Brain pericyte (primary cell): ENCODE measurements around the gene AUTS2.

Source experiments
- DNase-seq: peaks from one replicate; pipeline ENCODE4 v3.0.0-alpha.2; 2012; ENCODE audit warnings: low read depth, low spot score

The AUTS2 gene

GRCh38 chr7:69968969-69969556 lies 370.8 kb downstream of the AUTS2 start:
- DNase-seq, result no peak

- DNase-seq, result no peak
These were observed 383.4 kb downstream of the AUTS2 start for GRCh38 chr7:69981646-69982045.

- DNase-seq, result no peak
These were observed 383.9 kb downstream of the AUTS2 start for GRCh38 chr7:69982197-69982596.

DNA sequence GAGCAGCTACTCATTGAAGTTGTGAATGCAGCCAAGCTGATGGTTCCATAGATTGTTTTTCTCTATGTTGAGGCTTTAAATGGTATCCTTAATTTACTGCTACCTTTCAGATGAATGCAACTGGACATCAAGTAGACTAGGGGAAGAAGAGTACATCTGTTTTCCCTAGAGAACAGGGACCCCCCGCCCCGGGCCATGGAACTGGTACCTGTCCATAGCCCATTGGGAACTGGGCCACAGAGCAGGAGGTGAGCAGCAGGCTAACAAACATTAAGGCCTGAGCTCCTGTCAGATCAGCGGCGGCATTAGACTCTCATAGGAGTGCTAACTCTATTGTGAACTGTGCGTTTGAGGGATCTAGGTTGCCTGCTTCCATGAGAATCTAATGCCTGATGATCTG lies 391.3 kb downstream of the AUTS2 start:
- DNase-seq, result no peak

GRCh38 chr7:69992938-69993337 lies 394.7 kb downstream of the AUTS2 start:
- DNase-seq, result no peak

DNA sequence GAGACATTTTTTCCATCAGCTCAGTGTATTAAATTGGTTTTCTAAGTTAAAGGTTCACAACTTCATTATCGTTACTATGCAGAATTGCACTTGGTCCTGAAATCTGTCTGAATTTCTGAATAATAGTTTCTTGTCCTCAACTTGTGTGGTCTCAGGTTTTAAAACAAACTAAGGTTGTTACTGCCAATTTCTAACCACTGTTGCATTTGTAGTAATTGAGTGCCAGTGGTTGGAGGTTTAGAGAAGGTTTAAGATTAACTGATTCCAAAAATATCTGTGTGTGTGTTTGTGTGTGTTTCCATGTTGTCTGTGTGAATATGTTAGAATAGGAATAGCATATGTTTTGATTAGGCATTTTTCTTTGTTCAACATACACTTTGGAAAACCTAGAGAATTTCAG lies 395.9 kb downstream of the AUTS2 start:
- no peak for DNase-seq

DNA sequence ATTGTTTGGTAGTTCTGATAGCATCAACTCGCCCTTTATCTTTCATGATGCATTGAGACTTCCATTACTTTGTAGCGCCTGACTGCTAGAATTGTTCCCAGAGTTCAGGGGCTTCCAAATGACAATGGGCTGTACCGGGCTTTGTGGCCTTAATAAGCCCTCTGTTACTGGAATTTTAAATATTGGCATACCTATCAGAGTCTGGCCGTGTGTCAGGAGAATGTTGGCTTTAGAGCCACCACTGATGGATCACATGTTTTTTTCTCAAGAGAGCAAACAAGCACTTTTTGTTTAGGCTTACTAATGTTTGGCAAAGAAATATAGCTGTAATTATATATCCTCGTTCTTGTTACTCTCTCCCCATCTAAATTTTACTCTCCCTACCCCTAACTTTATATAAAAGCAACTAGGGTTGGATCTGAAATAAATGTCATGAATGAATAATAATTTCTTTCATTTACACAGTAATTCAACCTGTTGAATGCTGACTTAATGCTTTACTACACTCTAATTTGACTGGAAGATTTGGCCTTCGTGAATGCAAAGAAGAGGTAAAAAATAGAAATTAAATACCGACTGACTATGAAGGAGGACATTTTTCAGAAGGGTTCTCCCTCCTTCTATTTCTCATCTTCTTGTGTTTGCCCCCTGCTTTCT lies 396.7 kb downstream of the AUTS2 start:
- no peak for DNase-seq

- DNase-seq, result no peak
These were observed 397.8 kb downstream of the AUTS2 start for GRCh38 chr7:69996121-69996520.

GRCh38 chr7:70000737-70001348 lies 402.6 kb downstream of the AUTS2 start:
- no peak for DNase-seq

DNA sequence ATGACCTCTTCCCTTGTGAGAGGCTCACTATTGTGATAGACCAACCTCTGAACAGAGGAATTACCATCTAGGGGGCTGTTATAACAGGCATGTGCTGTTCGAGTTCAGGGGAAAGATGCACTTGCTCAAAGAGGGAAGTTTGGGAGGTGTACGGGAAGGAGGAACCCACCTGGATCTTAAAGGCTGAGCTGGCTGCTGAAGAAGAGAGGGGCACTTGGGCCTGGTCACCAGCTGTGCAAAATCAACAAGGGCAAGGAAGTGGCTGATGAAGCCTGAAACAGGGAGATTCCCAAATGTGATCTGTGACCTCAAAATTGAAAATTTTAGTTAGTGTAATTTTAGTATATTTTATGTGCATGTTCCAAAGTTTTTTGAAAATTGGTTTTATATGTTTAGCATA lies 407.2 kb downstream of the AUTS2 start:
- DNase-seq, result no peak

DNA sequence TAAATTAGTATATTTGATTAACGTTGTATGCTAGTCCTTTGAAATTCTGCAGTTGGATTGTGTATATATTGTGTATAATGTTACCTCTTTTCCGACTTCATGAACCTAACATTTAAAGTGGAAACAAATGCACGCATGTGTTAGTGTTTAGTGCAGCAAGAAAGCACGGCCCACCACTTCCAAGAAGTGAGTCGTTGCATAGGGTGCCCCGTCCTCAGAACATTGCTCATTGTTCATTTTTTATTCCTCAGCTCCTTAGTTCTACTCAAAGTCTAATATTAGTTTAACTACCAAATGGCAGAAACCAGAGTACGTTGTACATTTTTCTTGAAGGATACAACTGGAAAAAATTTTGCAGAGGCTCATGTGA lies 407.6 kb downstream of the AUTS2 start:
- no peak for DNase-seq

GRCh38 chr7:70006261-70006920 lies 408.1 kb downstream of the AUTS2 start:
- no peak for DNase-seq

DNA sequence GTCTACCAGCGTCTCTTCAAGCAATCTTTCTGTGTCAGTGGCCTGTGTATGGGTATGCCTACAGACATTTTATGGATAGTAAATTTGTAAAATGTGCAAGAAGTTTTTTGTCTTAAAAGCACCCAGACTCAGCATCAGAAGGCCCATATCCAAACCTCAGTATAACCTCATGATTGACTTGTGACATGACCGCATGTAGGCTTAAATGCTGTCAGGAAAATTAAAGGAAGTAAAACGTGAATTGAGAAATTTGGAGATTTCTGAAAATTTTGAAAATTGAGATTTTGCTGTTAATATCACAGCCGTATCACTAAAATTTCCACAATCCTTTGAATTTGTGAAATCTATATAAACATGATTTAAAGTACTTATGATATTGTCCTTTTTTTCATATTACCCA lies 410.2 kb downstream of the AUTS2 start:
- DNase-seq, result no peak

- no peak for DNase-seq
These were observed 416.4 kb downstream of the AUTS2 start for GRCh38 chr7:70014472-70015177.

DNA sequence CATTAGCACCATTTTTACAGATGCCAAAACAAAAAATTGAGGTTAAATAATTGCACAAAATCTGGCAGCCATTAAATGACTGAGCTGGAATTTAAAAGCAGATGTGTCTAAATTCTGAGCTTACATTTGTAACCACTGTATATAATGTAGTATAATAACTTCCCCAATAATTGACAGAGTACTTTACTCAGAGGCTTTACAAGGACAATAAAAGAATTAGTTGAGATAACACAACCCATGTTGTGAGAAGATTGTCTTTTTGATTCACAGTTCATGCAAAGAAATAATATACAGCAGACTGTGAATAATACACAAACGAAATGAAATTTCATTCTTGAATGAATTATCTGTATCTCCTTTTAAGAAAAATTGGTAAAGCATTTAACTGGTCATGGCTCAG lies 417.1 kb downstream of the AUTS2 start:
- DNase-seq, result no peak

DNA sequence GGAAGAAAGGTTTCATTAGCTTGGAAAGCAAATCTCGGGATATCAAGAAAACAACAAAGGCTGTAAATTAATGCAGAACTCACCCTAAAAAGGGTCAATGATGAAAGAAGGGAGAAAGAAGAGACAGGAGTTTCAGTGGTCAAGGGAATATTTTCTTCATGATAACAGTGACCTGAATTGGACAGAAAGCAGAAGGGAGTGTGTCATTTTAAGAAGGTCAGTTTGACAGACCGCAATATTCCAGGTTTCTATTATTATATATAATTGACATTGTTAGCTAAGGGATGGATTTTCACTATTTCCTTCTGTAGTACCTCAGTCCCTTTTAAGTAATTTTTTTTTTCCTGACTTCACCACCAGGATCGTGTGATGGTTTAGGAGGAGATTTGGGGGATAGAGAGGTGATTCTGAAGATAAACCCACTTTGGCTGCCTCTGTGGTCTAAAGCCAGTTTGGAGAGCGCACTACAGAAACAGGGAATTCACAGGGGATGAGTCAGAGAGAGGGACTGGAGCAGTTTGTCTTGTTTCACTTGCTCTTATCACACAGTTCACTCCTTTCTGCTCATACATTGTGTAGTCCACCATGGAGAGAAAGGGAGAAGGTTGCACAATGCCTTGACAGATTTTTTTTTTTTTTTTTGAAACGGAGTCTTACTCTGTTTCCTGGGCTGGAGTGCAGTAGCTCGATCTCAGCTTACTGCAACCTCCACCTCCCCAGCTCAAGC lies 417.9 kb downstream of the AUTS2 start:
- no peak for DNase-seq

DNA sequence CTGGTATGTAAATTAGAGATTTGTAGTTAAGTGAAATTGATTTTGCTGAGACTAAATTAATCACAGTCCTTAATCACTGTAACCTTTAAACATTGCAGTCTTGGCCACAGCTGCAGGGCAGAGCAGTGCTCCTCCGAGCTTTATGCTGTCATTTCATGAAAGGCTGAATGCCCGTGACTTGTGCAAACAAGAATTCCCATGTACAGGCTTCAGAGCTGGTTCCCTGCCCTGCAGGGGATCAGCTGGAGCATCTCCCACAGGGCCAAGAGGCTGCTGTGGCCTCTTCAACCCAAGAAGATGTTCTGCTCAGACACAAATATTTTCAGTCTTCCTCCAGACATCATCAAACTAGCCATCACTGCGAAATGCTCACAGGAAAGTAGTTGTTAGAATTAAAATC lies 419.1 kb downstream of the AUTS2 start:
- DNase-seq, result no peak

DNA sequence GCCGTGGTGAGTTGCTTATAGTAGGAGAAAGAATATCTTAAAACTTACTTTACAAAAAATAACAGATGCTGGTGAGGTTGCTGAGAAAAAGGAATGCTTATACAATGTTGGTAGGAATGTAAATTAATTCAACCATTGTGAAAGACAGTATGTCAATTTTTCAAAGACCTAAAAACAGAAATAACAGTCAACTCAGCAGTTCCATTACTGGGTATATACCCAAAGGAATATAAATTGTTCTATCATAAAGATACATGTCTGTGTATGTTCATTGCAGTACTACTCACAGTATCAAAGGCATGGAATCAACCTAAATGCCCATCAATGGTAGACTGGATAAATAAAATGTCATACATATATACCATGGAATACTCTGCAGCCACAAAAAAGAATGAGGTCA lies 420.4 kb downstream of the AUTS2 start:
- DNase-seq, result no peak

- no peak for DNase-seq
These were observed 429.6 kb downstream of the AUTS2 start for GRCh38 chr7:70027867-70028266.

GRCh38 chr7:70028620-70029019 lies 430.3 kb downstream of the AUTS2 start:
- no peak for DNase-seq

DNA sequence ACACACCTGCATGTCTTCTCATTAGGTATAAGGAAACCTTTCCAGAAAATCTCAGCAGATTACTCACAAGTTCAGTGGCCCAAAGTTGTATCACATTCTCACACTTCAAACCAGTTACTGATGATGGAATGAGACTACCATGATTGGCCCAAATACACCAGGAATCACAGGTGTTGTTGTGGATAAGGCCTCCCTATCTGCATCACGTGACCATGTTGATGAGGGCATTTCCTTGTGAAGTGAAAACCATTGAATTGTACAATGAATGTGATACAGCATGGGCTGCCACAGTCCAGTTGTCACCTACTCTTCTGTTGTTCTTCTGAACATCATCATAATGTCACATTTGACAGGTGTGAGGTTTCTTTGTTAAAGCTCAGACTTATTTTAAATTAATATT lies 431.7 kb downstream of the AUTS2 start:
- DNase-seq, result no peak

GRCh38 chr7:70030745-70031144 lies 432.5 kb downstream of the AUTS2 start:
- no peak for DNase-seq
